Non-pigmented ciliary epithelial cell (primary cell): ENCODE measurements around the gene BAZ2A.
"Not testable (repeated sequence)": the region's sequence is repeated elsewhere in the genome, so short reads cannot be mapped to it uniquely, and the experiment has no call there.

Experiments used
- DNase-seq: peaks from one replicate; pipeline ENCODE4 v3.0.0-alpha.2; 2010; ENCODE audit warnings: low read depth

BAZ2A gene

DNA sequence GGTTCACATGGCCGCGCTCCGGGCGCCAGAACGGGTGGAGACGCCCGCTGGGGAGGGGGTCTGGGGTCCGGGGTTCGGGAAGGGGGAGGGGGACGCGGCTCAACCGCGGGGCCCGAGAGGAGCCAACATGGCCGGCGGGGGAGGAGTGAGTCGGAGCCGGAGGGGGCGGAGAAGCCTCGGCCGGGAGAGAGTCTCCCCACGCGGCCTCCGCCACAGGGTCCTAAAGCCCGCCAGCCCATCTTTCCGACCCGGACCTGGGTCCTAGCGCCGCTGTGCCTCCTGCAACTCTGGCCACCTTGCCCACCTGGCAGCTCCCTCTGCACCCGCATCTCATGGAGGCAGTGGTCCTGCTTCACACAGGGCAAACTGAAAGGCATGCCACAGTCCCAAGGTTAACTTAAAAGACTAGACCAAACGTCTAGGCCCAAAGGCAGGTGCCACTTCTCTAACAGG is at the start of gene BAZ2A:
Gene BAZ2A (minus strand): TSS at position 147 of the 453 bp plus-strand sequence. CDS start 12,796 bp downstream, outside the sequence.
- DNase-seq: no peak

DNA sequence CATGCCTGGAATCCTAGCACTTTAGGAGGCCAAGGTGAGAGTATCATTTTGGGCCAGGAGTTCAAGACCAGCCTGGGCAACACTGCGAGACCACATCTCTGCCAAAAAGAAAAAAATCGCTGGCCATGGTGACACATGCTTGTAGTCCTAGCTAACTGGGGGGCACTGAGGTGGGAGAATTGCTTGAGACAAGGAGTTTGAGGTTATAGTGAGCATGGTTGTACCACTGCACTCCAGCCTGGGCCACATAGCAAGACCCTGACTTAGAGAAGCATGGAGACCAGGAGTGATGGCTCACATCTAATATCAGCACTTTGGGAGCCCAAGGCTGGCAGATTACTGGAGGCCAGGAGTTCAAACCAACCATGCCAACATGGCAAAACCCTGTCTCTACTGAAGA is 48.7 kb upstream of the BAZ2A start:
- no peak for DNase-seq

DNA sequence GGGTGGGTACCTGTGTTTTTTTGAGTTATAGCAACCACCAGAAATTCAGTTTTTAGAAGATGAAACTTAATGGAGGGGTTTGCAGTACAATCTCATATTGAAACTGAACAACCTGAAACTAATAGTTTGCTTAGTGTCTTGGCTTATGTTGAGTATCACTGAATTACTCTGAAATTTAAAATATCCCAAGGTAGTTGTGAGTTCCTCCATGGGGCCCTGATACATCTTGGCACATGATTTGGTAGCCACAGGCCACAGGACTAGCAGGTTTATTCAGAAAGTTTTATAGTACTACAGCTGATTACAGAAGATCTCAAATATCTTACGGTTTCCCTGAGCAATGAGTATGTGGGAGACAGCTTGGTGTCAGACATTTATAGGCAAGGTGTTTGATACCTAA is 47.6 kb upstream of the BAZ2A start:
- DNase-seq: no peak

- no peak for DNase-seq
Observed at GRCh38 chr12:56676851-56677580, 46.9 kb upstream of the BAZ2A start.

GRCh38 chr12:56671608-56672007 is 41.5 kb upstream of the BAZ2A start:
- DNase-seq: no peak

- no peak for DNase-seq
Observed at GRCh38 chr12:56670836-56671235, 40.7 kb upstream of the BAZ2A start.

DNA sequence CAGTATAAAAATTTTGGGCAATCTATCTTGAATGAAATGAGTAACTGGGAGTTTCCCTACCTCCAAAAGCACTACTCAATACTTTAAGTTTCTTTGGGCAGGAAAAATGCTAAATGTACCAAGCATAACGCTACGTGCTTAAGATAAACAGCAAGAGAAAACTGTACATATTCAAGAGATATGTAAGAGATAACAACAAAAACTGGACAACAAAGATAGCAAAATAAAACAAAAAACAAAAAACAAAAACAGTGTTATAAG is 38.0 kb upstream of the BAZ2A start:
- DNase-seq: no peak

- DNase-seq: no peak
Observed at GRCh38 chr12:56661979-56662638, 32.0 kb upstream of the BAZ2A start.

GRCh38 chr12:56661560-56661959 is 31.4 kb upstream of the BAZ2A start:
- no peak for DNase-seq

GRCh38 chr12:56658921-56659320 is 28.8 kb upstream of the BAZ2A start:
- DNase-seq: no peak

DNA sequence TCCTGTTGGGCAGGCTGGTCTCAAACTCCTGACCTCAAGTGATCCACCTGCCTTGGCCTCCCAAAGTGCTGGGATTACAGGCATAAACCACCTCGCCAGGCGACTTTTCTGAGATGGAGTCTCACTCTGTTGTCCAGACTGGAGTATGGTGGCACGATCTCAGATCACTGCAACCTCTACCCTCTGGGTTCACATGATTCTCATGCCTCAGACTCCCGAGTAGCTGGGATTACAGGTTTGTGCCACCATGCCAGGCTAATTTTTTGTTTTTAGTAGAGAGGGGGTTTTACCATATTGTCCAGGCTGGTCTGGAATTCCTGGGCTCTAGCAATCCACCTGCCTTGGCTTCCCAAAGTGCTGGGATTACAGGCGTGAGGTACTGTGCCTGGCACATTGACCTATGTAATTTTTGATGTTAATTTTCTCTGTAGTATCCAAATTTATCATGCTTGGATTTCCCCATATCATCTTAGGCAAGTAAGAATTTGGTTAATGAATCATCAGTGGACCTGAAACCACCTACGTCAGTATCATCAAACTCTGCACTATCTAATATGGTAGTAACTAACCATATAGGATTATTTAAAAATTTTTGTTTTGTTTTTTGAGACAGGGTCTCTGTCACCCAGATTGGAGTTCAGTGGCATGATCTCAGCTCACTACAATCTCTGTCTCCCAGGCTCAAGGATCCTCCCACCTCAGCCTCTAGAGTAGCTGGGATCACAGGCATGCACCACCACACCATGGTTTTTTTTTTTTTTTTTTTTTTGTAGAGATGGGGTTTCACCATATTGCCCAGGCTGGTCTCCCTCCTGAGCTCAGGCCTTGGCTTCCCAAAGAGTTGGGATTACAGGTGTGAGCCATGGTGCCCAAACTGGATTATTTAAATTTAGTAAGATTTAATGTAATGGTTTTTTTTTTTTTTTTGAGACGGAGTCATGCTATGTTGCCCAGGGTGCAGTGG is 27.6 kb upstream of the BAZ2A start:
- no peak for DNase-seq

DNA sequence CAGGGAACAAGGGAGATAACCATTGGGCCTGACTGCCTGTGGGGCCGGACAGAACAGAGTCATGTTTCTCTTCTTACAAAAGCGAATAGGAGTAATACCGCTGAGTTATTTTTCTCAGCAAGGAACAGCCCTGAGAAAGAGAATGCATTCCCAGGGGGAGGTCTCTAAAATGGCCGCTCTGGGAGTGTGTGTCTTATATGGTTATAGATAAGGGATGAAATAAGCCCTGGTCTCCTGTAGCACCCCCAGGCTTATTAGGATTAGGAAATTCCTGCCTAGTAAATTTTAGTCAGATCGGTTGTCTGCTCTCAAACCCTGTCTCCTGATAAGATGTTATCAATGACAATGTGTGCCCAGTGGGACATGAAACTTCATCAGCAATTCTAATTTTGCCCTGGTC is 23.7 kb upstream of the BAZ2A start:
- DNase-seq: not testable (repeated sequence)

DNA sequence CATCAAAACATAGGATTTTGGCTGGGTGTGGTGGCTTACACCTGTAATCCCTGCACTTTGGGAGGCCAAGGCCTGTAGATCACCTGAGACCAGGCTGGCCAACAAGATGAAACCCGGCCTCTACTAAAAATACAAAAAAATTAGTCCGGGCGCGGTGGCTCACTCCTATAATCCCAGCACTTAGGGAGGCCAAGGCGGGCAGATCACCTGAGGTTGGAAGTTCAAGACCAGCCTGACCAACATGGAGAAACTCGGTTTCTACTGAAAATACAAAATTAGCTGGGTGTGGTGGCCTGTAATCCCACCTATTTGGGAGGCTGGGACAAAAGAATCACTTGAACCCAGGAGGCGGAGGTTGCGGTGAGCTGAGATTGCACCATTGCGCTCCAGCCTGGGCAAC is 17.9 kb upstream of the BAZ2A start:
- DNase-seq: not testable (repeated sequence)

DNA sequence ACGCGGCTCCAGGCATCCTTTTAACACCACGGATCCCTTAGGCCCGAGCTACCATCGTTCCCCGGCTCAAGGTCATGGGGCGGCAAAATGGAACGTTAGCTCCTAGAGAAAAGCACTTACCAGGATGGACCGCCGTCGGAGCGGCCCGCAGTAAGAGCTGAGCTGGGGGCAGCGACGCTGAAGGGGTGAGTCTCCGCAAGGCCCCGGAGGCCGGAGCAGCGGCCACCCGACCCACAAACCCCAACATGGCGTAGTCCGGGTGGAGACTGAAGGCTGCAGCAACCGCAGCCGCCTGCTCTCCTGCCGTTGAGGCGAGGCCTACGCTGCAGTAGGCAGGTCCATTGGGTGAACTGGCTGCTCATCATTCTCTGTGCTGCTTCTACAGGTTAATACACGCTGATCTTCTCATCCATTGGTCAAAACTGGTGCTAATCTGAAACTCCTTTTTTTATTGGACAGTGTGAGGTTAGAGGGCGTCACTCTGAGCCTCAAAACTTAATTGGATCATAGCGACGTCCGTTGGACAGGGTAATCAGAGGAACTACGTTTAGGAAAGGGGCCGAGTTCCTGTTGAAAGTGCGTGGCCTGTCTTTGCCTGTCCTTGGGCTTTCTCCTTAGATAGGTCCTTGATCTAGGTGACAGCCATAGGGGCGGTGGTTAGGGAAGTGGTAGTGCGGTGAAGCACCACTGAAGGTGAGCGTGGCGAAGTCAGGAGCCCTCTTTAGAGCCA is 15.8 kb upstream of the BAZ2A start, which contains the start of gene ATP5F1B:
Gene ATP5F1B (minus strand): TSS at position 268 of the 730 bp plus-strand sequence. CDS start 21 bp downstream, at position 247.
- DNase-seq: peak; percentile 100

DNA sequence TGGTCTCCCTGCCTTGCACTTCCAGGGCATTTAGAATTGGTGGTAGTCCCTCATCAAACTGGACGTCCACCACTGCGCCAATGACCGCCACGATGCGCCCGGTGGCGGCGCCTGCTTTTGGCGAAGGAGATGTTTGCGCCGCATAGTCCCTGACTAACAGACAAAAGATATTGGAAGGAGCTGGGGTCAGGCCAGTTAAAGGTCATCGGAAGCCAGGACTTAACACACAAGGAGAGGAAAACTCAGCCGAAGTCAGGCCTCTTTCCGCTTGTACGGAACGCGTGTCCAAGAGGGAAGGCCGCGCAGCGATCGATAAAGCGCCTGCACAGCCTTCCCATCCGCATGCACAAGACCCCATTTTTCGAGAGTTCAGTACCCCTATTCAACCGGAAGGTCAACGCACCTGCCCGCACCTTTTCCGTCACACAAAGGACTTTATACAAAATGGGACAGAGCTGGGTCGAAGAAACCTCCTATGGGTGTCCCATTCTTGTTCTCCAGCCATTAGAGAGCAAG is 15.1 kb upstream of the BAZ2A start:
- DNase-seq: no peak

GRCh38 chr12:56644654-56645053 is 14.5 kb upstream of the BAZ2A start:
- DNase-seq: no peak

GRCh38 chr12:56641219-56641618 is 11.1 kb upstream of the BAZ2A start:
- no peak for DNase-seq

DNA sequence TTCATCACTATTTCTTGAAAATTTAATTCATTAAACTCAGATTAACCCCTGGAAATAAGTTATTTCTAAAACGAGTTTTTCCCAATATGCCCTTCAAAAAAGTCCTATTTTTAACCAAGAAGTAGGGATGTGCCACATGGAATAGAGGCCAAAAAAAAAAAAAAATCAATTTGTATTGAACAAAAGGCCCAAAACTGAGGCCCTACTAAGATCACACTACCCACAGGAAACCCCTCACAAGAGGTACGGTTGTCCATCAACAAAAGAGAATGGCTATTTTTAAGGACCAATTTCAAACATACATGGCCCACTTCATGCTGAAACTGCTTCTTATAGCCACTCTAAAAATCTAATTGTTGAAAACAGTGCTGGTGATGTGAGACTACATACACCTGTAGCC is 7.5 kb upstream of the BAZ2A start:
- no peak for DNase-seq

GRCh38 chr12:56636675-56637540 is 6.8 kb upstream of the BAZ2A start:
- peak; percentile 97 for DNase-seq

DNA sequence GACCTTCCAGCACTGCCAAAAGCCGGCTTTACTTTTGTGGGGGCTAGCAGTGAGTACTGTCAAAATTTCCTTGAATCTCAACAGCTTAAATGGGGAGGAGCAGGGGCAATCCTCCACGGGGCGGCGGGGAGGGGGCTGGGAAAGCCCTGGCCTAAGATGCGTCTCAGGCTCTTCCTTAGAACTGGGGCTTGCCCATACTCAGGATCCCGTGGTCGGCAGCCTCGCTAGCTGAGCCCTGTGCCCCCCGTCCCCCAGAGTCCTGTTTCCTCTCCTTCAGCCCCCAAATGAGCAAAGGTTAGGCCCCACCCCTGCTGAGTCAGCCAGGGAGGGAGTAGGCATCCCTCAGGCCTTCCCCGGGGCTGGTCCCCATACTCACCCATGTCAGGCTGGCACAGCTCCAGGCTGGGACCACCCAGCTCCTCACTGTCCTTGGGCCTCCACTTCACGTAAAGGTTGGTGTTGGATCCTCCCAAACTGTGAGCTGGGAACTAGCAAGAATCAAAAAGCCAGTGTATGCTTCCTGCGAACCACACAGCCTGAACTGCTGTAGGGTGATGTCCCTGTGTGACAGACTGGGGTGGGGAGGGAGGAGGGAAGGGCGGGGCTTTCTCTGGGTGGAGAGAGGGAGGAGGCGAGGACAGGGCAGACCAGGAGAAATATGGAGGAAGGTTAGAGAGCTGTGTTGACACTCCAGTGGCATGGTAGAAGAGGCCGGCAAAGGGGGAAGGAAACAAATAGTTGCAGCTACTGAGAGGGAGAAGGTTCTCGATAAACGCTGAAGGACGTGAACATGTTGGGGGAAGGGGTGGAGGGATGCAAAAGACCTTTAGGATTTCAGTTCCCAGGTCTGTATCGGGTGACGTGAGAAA is 5.9 kb upstream of the BAZ2A start:
- peak; percentile 69 for DNase-seq
